ENCODE data around the gene SLC38A8.

SLC38A8 gene

GRCh38 chr16:84036131-84036530 lies 6.5 kb downstream of the SLC38A8 start:
- DNase-seq, result no peak
- Histone ChIP-seq H3K36me3 (no peaks in the 10 kb centered on the region), H3K27me3 (ENCODE audit: insufficient read depth, low read depth, severe bottlenecking) (no peaks in the 10 kb centered on the region), H3K27ac (no peak overlapping the region), H3K9me3 (ENCODE audit: severe bottlenecking) (no peaks in the 10 kb centered on the region), H3K4me3 (ENCODE audit: low read depth, low read length) (no peak overlapping the region)
- TF ChIP-seq, protein P1, sequence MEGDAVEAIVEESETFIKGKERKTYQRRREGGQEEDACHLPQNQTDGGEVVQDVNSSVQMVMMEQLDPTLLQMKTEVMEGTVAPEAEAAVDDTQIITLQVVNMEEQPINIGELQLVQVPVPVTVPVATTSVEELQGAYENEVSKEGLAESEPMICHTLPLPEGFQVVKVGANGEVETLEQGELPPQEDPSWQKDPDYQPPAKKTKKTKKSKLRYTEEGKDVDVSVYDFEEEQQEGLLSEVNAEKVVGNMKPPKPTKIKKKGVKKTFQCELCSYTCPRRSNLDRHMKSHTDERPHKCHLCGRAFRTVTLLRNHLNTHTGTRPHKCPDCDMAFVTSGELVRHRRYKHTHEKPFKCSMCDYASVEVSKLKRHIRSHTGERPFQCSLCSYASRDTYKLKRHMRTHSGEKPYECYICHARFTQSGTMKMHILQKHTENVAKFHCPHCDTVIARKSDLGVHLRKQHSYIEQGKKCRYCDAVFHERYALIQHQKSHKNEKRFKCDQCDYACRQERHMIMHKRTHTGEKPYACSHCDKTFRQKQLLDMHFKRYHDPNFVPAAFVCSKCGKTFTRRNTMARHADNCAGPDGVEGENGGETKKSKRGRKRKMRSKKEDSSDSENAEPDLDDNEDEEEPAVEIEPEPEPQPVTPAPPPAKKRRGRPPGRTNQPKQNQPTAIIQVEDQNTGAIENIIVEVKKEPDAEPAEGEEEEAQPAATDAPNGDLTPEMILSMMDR (IDR thresholded peaks at IDR 0.05; ENCODE audit: low read depth, low read length), result no peak

GRCh38 chr16:84034516-84034915 lies 8.1 kb downstream of the SLC38A8 start:
- Histone ChIP-seq H3K36me3 (no peaks in the 10 kb centered on the region), H3K9me3 (ENCODE audit: severe bottlenecking) (no peaks in the 10 kb centered on the region), H3K4me3 (ENCODE audit: low read depth, low read length) (no peak overlapping the region), H3K27ac (no peak overlapping the region), H3K27me3 (ENCODE audit: insufficient read depth, low read depth, severe bottlenecking) (no peaks in the 10 kb centered on the region)
- DNase-seq, result no peak
- TF ChIP-seq, protein P1 (IDR thresholded peaks at IDR 0.05; ENCODE audit: low read depth, low read length), result no peak

DNA sequence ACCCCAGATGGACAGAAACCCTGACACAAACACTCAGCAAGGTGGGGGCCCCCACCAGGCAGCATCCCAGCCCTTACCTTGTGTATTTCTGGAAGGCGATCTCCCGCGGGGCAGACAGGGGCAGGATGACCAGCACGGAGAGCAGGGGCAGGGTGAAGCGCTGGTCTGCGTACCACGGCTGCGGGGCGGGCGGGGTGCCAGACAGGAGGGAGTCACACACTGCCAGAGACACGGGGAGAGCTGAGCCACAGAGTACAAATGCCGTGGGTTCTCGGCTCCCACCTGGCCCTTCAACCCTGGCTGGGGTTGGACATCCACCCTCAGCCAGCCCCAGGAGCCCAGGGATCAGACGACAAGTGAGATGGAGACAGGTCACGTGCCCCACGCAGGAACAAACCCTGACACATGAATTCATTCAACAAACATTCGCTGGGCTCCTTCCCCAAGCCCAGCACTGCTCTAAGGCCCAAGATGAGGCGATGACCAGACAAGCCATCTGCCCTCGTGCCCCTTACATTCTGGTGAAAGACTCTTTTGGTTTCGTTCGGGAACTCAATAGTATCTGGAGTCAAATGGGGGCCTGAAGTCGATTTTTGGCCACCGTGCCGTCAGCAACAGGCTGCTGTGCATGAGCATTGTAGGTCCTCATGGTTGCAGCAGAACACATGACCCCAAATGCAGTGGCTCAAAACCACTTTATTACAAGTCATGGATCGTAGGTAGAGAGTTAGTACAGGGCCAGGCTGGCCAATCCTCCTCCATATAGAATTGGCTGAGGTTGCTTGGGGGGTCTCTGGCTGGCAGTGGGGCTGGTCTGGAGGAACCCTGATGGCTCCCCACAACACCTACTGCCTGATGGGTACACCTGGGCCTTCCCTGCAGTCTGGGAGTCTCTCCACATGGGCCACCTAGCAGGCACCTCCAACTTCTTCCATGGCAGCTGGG lies 9.1 kb downstream of the SLC38A8 start:
- H3K9me3 ChIP-seq (ENCODE audit: severe bottlenecking), result no peaks in the 10 kb centered on the region
- no peak overlapping the region for H3K27ac ChIP-seq
- DNase-seq, result no peak
- H3K36me3 ChIP-seq, result no peaks in the 10 kb centered on the region
- TF ChIP-seq, protein P1 (IDR thresholded peaks at IDR 0.05; ENCODE audit: low read depth, low read length), result no peak
- no peaks in the 10 kb centered on the region for H3K27me3 ChIP-seq (ENCODE audit: insufficient read depth, low read depth, severe bottlenecking)
- no peak overlapping the region for H3K4me3 ChIP-seq (ENCODE audit: low read depth, low read length)

DNA sequence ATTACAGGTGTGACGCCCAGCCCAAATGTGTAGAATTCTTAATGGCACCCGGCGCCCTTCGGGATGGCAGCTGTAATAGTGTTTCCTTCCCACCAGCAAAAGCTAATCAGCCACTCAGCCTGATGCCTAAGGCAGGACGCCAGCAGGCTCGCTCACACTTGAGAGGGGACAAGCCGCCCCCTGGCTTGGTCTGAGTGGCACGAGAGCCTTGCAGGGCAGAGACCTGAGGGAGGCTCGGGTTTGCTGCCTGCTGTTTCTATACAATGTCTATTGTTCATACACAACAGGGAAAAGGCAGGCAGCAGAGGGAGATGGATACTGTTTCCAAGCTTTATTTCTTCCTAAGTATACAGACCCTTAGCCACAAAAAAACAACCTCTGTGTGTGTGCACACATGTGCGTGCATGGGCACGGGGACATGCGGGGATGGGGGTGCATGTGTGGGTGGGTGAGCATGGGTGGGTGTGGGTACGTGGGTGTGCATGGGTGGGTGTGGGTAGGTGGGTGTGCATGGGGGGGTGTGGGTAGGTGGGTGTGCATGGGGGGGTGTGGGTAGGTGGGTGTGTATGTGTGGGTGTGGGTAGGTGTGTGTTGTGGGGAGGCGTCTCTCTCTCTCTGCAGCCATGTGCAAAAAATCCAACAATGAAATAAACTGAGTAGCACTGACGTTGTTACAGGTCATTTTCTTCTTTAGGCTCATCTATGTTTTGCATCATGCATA lies 10.0 kb downstream of the SLC38A8 start:
- no peaks in the 10 kb centered on the region for H3K9me3 ChIP-seq (ENCODE audit: severe bottlenecking)
- no peak overlapping the region for H3K27ac ChIP-seq
- no peak for DNase-seq
- H3K4me3 ChIP-seq (ENCODE audit: low read depth, low read length), result no peak overlapping the region
- no peaks in the 10 kb centered on the region for H3K27me3 ChIP-seq (ENCODE audit: insufficient read depth, low read depth, severe bottlenecking)
- TF ChIP-seq, protein P1 (IDR thresholded peaks at IDR 0.05; ENCODE audit: low read depth, low read length), result no peak
- no peaks in the 10 kb centered on the region for H3K36me3 ChIP-seq

- Histone ChIP-seq H3K9me3 (ENCODE audit: severe bottlenecking) (no peaks in the 10 kb centered on the region), H3K4me3 (ENCODE audit: low read depth, low read length) (no peak overlapping the region), H3K36me3 (no peaks in the 10 kb centered on the region), H3K27ac (no peak overlapping the region), H3K27me3 (ENCODE audit: insufficient read depth, low read depth, severe bottlenecking) (no peaks in the 10 kb centered on the region)
- TF ChIP-seq, protein P1 (IDR thresholded peaks at IDR 0.05; ENCODE audit: low read depth, low read length), result no peak
- DNase-seq, result no peak
Observed at GRCh38 chr16:84031556-84031955, 11.0 kb downstream of the SLC38A8 start.
